A673 (cell line): ENCODE measurements around the gene NPW. TPM values are rescaled to one million over a fixed set of nuclear protein-coding genes. Genes with fewer than 3 reads are reported as not detected.

Source experiments
- BruUV-seq: library from RNA; stranded (reverse); fragments of 400-500 nt; replicated peaks from 2 replicates; lab custom pipeline; 2021; lab: Mats Ljungman, UMichigan
- CTCF ChIA-PET: fragments of 300-600 bp; sonication (Branson Sonifier 250); formaldehyde crosslinking; loops from one replicate; lab custom pipeline; 2022; ENCODE audit warnings: antibody characterized with exemption; lab: Charles Lee
- POLR2A ChIA-PET: fragments of 300-600 bp; sonication (Branson Sonifier 250); formaldehyde crosslinking; loops from one replicate; lab custom pipeline; 2022; ENCODE audit warnings: antibody characterized with exemption; ENCODE audit not compliant: low non-redundant PET; lab: Charles Lee
- DNase-seq: peaks from one replicate; pipeline ENCODE4 v3.0.0-alpha.2; 2015; ENCODE audit warnings: low spot score
- H3K27ac ChIP-seq: fragments of 200-600 bp; sonication (generic); 2 replicates; pipeline ENCODE4 v1.5.1; 2016; ENCODE audit warnings: mixed run types, low read depth, mild to moderate bottlenecking, mixed read lengths, antibody characterized with exemption, low read length; ENCODE audit not compliant: poor library complexity, severe bottlenecking
- H3K27me3 ChIP-seq: fragments of 200-600 bp; sonication (generic); replicated peaks from 2 replicates; pipeline ENCODE4 v1.6.1; 2017; ENCODE audit warnings: mixed run types, low read depth, mild to moderate bottlenecking, mixed read lengths, antibody characterized with exemption, low read length; ENCODE audit not compliant: insufficient read depth, poor library complexity
- H3K36me3 ChIP-seq: fragments of 200-600 bp; sonication (generic); 2 replicates; pipeline ENCODE4 v1.6.1; 2016; ENCODE audit warnings: mixed run types, mild to moderate bottlenecking, mixed read lengths, antibody characterized with exemption, low read length; ENCODE audit not compliant: insufficient read depth, poor library complexity, severe bottlenecking
- H3K4me1 ChIP-seq: fragments of 200-600 bp; sonication (generic); 2 replicates; pipeline ENCODE4 v1.6.1; 2017; ENCODE audit warnings: mixed run types, mild to moderate bottlenecking, mixed read lengths, antibody characterized with exemption, low read length; ENCODE audit not compliant: insufficient read depth, poor library complexity, severe bottlenecking
- H3K4me3 ChIP-seq: fragments of 200-600 bp; sonication (generic); 2 replicates; pipeline ENCODE4 v1.5.1; 2016; ENCODE audit warnings: low read depth, mixed run types, mild to moderate bottlenecking, mixed read lengths, low read length; ENCODE audit not compliant: poor library complexity, severe bottlenecking
- H3K9me3 ChIP-seq: fragments of 200-600 bp; sonication (generic); 2 replicates; pipeline ENCODE4 v1.6.1; 2016; ENCODE audit warnings: mixed run types, low read depth, mild to moderate bottlenecking, mixed read lengths, antibody characterized with exemption, low read length; ENCODE audit not compliant: poor library complexity, severe bottlenecking
- EZH2 ChIP-seq: fragments of 200-600 bp; sonication (generic); IDR thresholded peaks from 2 replicates; pipeline ENCODE4 v1.6.1; 2017; ENCODE audit warnings: borderline replicate concordance, low read depth, mild to moderate bottlenecking, mixed read lengths, antibody characterized with exemption, low read length; ENCODE audit not compliant: poor library complexity, severe bottlenecking
- intact Hi-C: fragments of 100-400 bp; cut with micrococcal nuclease; formaldehyde crosslinking; loops from one replicate; pipeline ENCODE4 v1.10.0; 2022; ENCODE audit not compliant: unreplicated experiment
- total RNA-seq: library from RNA; stranded (reverse); gene quantifications from 2 replicates; pipeline ENCODE4 v1.2.3, GENCODE V29; 2021
- TF ChIP-seq, protein P1 (sequence below): fragments of 300-800, 200-600 bp; sonication (generic); conservative IDR thresholded peaks from 2 replicates; pipeline ENCODE4 v1.5.1; 2017; ENCODE audit warnings: low read depth, mild to moderate bottlenecking, antibody characterized with exemption, low read length, moderate library complexity, mixed read lengths

Gene NPW
- total RNA-seq, 1 experiment from 2014 or later: 96.5 TPM

GRCh38 chr16:2064368-2064945 lies 44.9 kb downstream of the NPW start:
- intact Hi-C loops: no loop called here
- no TSS peak for BruUV-seq
- no peak overlapping the region for H3K4me3 ChIP-seq
- CTCF ChIA-PET: no interaction called here
- no peaks in the 10 kb centered on the region for H3K9me3 ChIP-seq
- H3K4me1 ChIP-seq: no peaks in the 10 kb centered on the region
- POLR2A ChIA-PET: no interaction called here
- TF ChIP-seq EZH2: no peak
- TF ChIP-seq, protein P1, sequence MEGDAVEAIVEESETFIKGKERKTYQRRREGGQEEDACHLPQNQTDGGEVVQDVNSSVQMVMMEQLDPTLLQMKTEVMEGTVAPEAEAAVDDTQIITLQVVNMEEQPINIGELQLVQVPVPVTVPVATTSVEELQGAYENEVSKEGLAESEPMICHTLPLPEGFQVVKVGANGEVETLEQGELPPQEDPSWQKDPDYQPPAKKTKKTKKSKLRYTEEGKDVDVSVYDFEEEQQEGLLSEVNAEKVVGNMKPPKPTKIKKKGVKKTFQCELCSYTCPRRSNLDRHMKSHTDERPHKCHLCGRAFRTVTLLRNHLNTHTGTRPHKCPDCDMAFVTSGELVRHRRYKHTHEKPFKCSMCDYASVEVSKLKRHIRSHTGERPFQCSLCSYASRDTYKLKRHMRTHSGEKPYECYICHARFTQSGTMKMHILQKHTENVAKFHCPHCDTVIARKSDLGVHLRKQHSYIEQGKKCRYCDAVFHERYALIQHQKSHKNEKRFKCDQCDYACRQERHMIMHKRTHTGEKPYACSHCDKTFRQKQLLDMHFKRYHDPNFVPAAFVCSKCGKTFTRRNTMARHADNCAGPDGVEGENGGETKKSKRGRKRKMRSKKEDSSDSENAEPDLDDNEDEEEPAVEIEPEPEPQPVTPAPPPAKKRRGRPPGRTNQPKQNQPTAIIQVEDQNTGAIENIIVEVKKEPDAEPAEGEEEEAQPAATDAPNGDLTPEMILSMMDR: no peak
- peaks cover 8% of the 10 kb centered on the region for H3K36me3 ChIP-seq
- no peaks in the 10 kb centered on the region for H3K27me3 ChIP-seq
- DNase-seq: no peak
- no peak overlapping the region for H3K27ac ChIP-seq

- no peak overlapping the region for H3K4me3 ChIP-seq
- no peak for DNase-seq
- no peaks in the 10 kb centered on the region for H3K4me1 ChIP-seq
- intact Hi-C loops: no loop called here
- no TSS peak for BruUV-seq
- TF ChIP-seq EZH2: no peak
- TF ChIP-seq, protein P1: no peak
- H3K9me3 ChIP-seq: no peaks in the 10 kb centered on the region
- CTCF ChIA-PET: no interaction called here
- peaks cover 8% of the 10 kb centered on the region for H3K36me3 ChIP-seq
- POLR2A ChIA-PET: no interaction called here
- H3K27me3 ChIP-seq: no peaks in the 10 kb centered on the region
- no peak overlapping the region for H3K27ac ChIP-seq
Measured at GRCh38 chr16:2066139-2066538, 46.6 kb downstream of the NPW start.

Other genes with a start within 250 kb of the NPW start
- 35.3 and 40.8 TPM in 2 replicates for gene NME3, start 248.2 kb upstream of the NPW start, total RNA-seq
- 19.5 and 19.9 TPM in 2 replicates for gene EME2, start 247.0 kb upstream of the NPW start, total RNA-seq
- gene MRPS34, start 246.7 kb upstream of the NPW start, total RNA-seq: 247 and 250 TPM in 2 replicates
- 15.0 and 20.8 TPM in 2 replicates for gene SPSB3, start 237.2 kb upstream of the NPW start, total RNA-seq
- 76.0 and 76.6 TPM in 2 replicates for gene NUBP2, start 236.8 kb upstream of the NPW start, total RNA-seq
- gene IGFALS, start 226.1 kb upstream of the NPW start, total RNA-seq: not detected in 2 replicates
- 14.4 and 23.4 TPM in 2 replicates for gene HAGH, start 193.0 kb upstream of the NPW start, total RNA-seq
- gene FAHD1, start 192.6 kb upstream of the NPW start, total RNA-seq: 19.9 and 22.1 TPM in 2 replicates
- gene MEIOB, start 147.6 kb upstream of the NPW start, total RNA-seq: 0.48 and 0.62 TPM in 2 replicates
- gene HS3ST6, start 101.4 kb upstream of the NPW start, total RNA-seq: not detected in 2 replicates
- gene MSRB1, start 76.6 kb upstream of the NPW start, total RNA-seq: 17.7 and 23.4 TPM in 2 replicates
- not detected in 2 replicates for gene RPL3L, start 65.1 kb upstream of the NPW start, total RNA-seq
- 178 and 210 TPM in 2 replicates for gene NDUFB10, start 60.2 kb upstream of the NPW start, total RNA-seq
- 3,326 and 3,385 TPM in 2 replicates for gene RPS2, start 55.0 kb upstream of the NPW start, total RNA-seq
- not detected in 2 replicates for gene RNF151, start 52.9 kb upstream of the NPW start, total RNA-seq
- 58.4 and 64.1 TPM in 2 replicates for gene TBL3, start 47.7 kb upstream of the NPW start, total RNA-seq
- gene NOXO1, start 38.3 kb upstream of the NPW start, total RNA-seq: 0.90 and 1.2 TPM in 2 replicates
- 26.2 and 27.4 TPM in 2 replicates for gene GFER, start 35.6 kb upstream of the NPW start, total RNA-seq
- 1.4 and 2.3 TPM in 2 replicates for gene SYNGR3, start 29.8 kb upstream of the NPW start, total RNA-seq
- 68.0 and 75.8 TPM in 2 replicates for gene ZNF598, start 10.0 kb upstream of the NPW start, total RNA-seq
- gene NHERF2, start 7.1 kb downstream of the NPW start, total RNA-seq: 19.5 and 26.4 TPM in 2 replicates
- 51.6 and 65.4 TPM in 2 replicates for gene NTHL1, start 28.0 kb downstream of the NPW start, total RNA-seq
- gene TSC2, start 28.2 kb downstream of the NPW start, total RNA-seq: 125 and 155 TPM in 2 replicates
- gene PKD1, start 116.1 kb downstream of the NPW start, total RNA-seq: 121 and 141 TPM in 2 replicates
- 0.49 and 1.7 TPM in 2 replicates for gene RAB26, start 128.8 kb downstream of the NPW start, total RNA-seq
- gene TRAF7, start 136.0 kb downstream of the NPW start, total RNA-seq: 96.7 and 97.4 TPM in 2 replicates
- 1.1 and 3.8 TPM in 2 replicates for gene CASKIN1, start 176.8 kb downstream of the NPW start, total RNA-seq
- gene MLST8, start 185.7 kb downstream of the NPW start, total RNA-seq: 58.3 and 58.8 TPM in 2 replicates
- gene BRICD5, start 191.1 kb downstream of the NPW start, total RNA-seq: 16.0 and 18.6 TPM in 2 replicates
- gene PGP, start 195.1 kb downstream of the NPW start, total RNA-seq: 26.5 TPM in 2 replicates
- 36.0 and 41.6 TPM in 2 replicates for gene E4F1, start 203.8 kb downstream of the NPW start, total RNA-seq
- 2.7 and 3.1 TPM in 2 replicates for gene DNASE1L2, start 216.7 kb downstream of the NPW start, total RNA-seq
- gene ECI1, start 231.8 kb downstream of the NPW start, total RNA-seq: 55.3 and 83.6 TPM in 2 replicates
- gene RNPS1, start 248.3 kb downstream of the NPW start, total RNA-seq: 345 and 365 TPM in 2 replicates